Measurements from ENCODE around the gene SLC25A46.

DNA sequence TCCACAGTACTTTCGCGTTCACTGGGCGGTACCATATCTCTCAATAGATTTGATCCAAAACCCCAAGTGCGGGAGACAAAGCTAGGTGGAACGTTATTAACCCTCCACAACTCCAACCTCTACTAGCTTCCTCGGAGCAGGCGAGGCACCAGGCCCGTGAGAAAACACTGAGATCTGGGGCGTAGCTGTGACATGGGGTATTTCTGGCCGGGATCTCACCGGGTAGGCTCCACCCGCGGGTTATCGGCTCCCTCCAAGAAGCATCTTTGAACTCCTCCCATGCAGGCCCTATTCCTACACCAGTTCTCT, 350 bp upstream of the SLC25A46 start:
- TF ChIP-seq, protein P1, sequence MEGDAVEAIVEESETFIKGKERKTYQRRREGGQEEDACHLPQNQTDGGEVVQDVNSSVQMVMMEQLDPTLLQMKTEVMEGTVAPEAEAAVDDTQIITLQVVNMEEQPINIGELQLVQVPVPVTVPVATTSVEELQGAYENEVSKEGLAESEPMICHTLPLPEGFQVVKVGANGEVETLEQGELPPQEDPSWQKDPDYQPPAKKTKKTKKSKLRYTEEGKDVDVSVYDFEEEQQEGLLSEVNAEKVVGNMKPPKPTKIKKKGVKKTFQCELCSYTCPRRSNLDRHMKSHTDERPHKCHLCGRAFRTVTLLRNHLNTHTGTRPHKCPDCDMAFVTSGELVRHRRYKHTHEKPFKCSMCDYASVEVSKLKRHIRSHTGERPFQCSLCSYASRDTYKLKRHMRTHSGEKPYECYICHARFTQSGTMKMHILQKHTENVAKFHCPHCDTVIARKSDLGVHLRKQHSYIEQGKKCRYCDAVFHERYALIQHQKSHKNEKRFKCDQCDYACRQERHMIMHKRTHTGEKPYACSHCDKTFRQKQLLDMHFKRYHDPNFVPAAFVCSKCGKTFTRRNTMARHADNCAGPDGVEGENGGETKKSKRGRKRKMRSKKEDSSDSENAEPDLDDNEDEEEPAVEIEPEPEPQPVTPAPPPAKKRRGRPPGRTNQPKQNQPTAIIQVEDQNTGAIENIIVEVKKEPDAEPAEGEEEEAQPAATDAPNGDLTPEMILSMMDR (IDR thresholded peaks at IDR 0.05 in 8 of 11, conservative IDR thresholded peaks at IDR 0.05 in 3 of 11), result no peak
- TF ChIP-seq POLR2AphosphoS5 (IDR thresholded peaks at IDR 0.05), result no peak
